WTC11 (cell line): ENCODE data around the gene KIAA1328. TPM values are rescaled to one million over a fixed set of nuclear protein-coding genes. Genes with fewer than 3 reads are reported as not detected.

ENCODE experiments used
- ATAC-seq: fragments of 200-7000 bp; cut with Tn5 transposase; 2 replicates; pipeline ENCODE4 v1.10.0; 2021; ENCODE audit warnings: mild to moderate bottlenecking, moderate library complexity
- CTCF ChIA-PET: fragments of 300-600 bp; sonication (Branson Sonifier 250); formaldehyde crosslinking; loops from one replicate; lab custom pipeline; 2021; ENCODE audit warnings: antibody characterized with exemption; lab: Charles Lee
- POLR2A ChIA-PET: fragments of 350-600 bp; sonication (Branson Sonifier 250); formaldehyde crosslinking; loops from one replicate; lab custom pipeline; 2021; ENCODE audit warnings: antibody characterized with exemption; lab: Charles Lee
- DNase-seq: peaks from one replicate; pipeline ENCODE4 v3.0.0; 2021; ENCODE audit warnings: low spot score
- H3K27ac Mint-ChIP-seq: 2 replicates; pipeline ENCODE4 v1.8.0; 2021; ENCODE audit warnings: mixed read lengths
- H3K27me3 Mint-ChIP-seq: 2 replicates; pipeline ENCODE4 v1.8.0; 2021; ENCODE audit warnings: low read depth, mild to moderate bottlenecking, moderate library complexity, mixed read lengths
- H3K36me3 Mint-ChIP-seq: 2 replicates; pipeline ENCODE4 v1.8.0; 2021; ENCODE audit warnings: mixed read lengths
- H3K4me1 Mint-ChIP-seq: 2 replicates; pipeline ENCODE4 v1.8.0; 2022; ENCODE audit warnings: mixed read lengths
- H3K4me3 Mint-ChIP-seq: 2 replicates; pipeline ENCODE4 v1.8.0; 2021; ENCODE audit warnings: mild to moderate bottlenecking, moderate library complexity, mixed read lengths
- H3K9me3 Mint-ChIP-seq: 2 replicates; pipeline ENCODE4 v1.8.0; 2021; ENCODE audit warnings: mixed read lengths
- ATF6 ChIP-seq: sonication (generic); formaldehyde crosslinking; IDR thresholded peaks from 2 replicates; pipeline ENCODE4 v1.8.1; 2023; ENCODE audit warnings: mild to moderate bottlenecking, missing genetic modification reagents
- CTCF ChIP-seq: fragments of 200-600 bp; IDR thresholded peaks from 2 replicates; pipeline ENCODE4 v1.8.0; 2022; ENCODE audit warnings: antibody characterized with exemption
- ERG ChIP-seq: fragments of 250-450 bp; sonication (Bioruptor Pico); IDR thresholded peaks from 2 replicates; pipeline ENCODE4 v1.8.0; 2021; ENCODE audit warnings: mild to moderate bottlenecking
- ESRRA ChIP-seq: sonication (generic); formaldehyde crosslinking; IDR thresholded peaks from 2 replicates; pipeline ENCODE4 v1.8.1; 2022; ENCODE audit warnings: mild to moderate bottlenecking, missing genetic modification reagents, borderline replicate concordance
- ETV6 ChIP-seq: sonication (generic); formaldehyde crosslinking; IDR thresholded peaks from 2 replicates; pipeline ENCODE4 v1.8.1; 2022; ENCODE audit warnings: mild to moderate bottlenecking, missing genetic modification reagents
- GABPB1 ChIP-seq: sonication (generic); formaldehyde crosslinking; IDR thresholded peaks from 2 replicates; pipeline ENCODE4 v1.8.1; 2023; ENCODE audit warnings: mild to moderate bottlenecking, missing genetic modification reagents
- GTF2I ChIP-seq: fragments of 250-450 bp; sonication (Bioruptor Pico); conservative IDR thresholded peaks from 2 replicates; pipeline ENCODE4 v1.4.0; 2021; ENCODE audit warnings: mild to moderate bottlenecking
- JAZF1 ChIP-seq: fragments of 250-450 bp; sonication (Bioruptor Pico); IDR thresholded peaks from 2 replicates; pipeline ENCODE4 v1.9.0; 2021; ENCODE audit warnings: moderate library complexity, mild to moderate bottlenecking, inconsistent platforms
- JUN ChIP-seq: sonication (generic); formaldehyde crosslinking; IDR thresholded peaks from 2 replicates; pipeline ENCODE4 v1.8.0; 2023; ENCODE audit warnings: mild to moderate bottlenecking, missing genetic modification reagents
- MXD4 ChIP-seq: fragments of 250-450 bp; sonication (Bioruptor Pico); IDR thresholded peaks from 2 replicates; pipeline ENCODE4 v1.8.0; 2021; ENCODE audit warnings: mild to moderate bottlenecking, moderate library complexity, borderline replicate concordance
- NFE2L1 ChIP-seq: sonication (generic); formaldehyde crosslinking; IDR thresholded peaks from 2 replicates; pipeline ENCODE4 v1.8.1; 2023; ENCODE audit warnings: missing genetic modification reagents
- OVOL2 ChIP-seq: fragments of 250-450 bp; sonication (Bioruptor Pico); IDR thresholded peaks from 2 replicates; pipeline ENCODE4 v1.9.0; 2021; ENCODE audit warnings: mild to moderate bottlenecking, borderline replicate concordance
- PRRX2 ChIP-seq: fragments of 250-450 bp; sonication (Bioruptor Pico); IDR thresholded peaks from 2 replicates; pipeline ENCODE4 v1.8.0; 2021; ENCODE audit warnings: mild to moderate bottlenecking
- RELA ChIP-seq: sonication (generic); formaldehyde crosslinking; IDR thresholded peaks from 2 replicates; pipeline ENCODE4 v1.8.1; 2022; ENCODE audit warnings: missing genetic modification reagents, mild to moderate bottlenecking, borderline replicate concordance
- RORB ChIP-seq: fragments of 250-450 bp; sonication (Bioruptor Pico); IDR thresholded peaks from 2 replicates; pipeline ENCODE4 v1.9.0; 2021; ENCODE audit warnings: mild to moderate bottlenecking
- SP1 ChIP-seq: sonication (generic); formaldehyde crosslinking; conservative IDR thresholded peaks from 2 replicates; pipeline ENCODE4 v1.8.1; 2022; ENCODE audit warnings: missing genetic modification reagents
- TCF7 ChIP-seq: sonication (generic); formaldehyde crosslinking; IDR thresholded peaks from 2 replicates; pipeline ENCODE4 v1.8.0; 2022; ENCODE audit warnings: mild to moderate bottlenecking, low read depth, missing genetic modification reagents, moderate library complexity
- TEAD4 ChIP-seq: sonication (generic); formaldehyde crosslinking; IDR thresholded peaks from 2 replicates; pipeline ENCODE4 v1.8.0; 2022; ENCODE audit warnings: mild to moderate bottlenecking, missing genetic modification reagents
- TP53 ChIP-seq: sonication (generic); formaldehyde crosslinking; IDR thresholded peaks from 2 replicates; pipeline ENCODE4 v1.8.1; 2023; ENCODE audit warnings: mild to moderate bottlenecking, missing genetic modification reagents
- USF2 ChIP-seq: sonication (generic); formaldehyde crosslinking; IDR thresholded peaks from 2 replicates; pipeline ENCODE4 v1.8.1; 2023; ENCODE audit warnings: mild to moderate bottlenecking, missing genetic modification reagents, moderate library complexity
- ZBTB43 ChIP-seq: sonication (generic); formaldehyde crosslinking; IDR thresholded peaks from 2 replicates; pipeline ENCODE4 v1.8.1; 2023; ENCODE audit warnings: mild to moderate bottlenecking, missing genetic modification reagents
- ZNF232 ChIP-seq: sonication (generic); formaldehyde crosslinking; IDR thresholded peaks from 2 replicates; pipeline ENCODE4 v1.8.0; 2022; ENCODE audit warnings: mild to moderate bottlenecking, missing genetic modification reagents
- ZNF396 ChIP-seq: fragments of 250-450 bp; sonication (Bioruptor Pico); IDR thresholded peaks from 2 replicates; pipeline ENCODE4 v1.8.0; 2021; ENCODE audit warnings: mild to moderate bottlenecking, moderate library complexity, borderline replicate concordance
- ZNF423 ChIP-seq: fragments of 250-450 bp; sonication (Bioruptor Pico); IDR thresholded peaks from 2 replicates; pipeline ENCODE4 v2.1.2; 2022; ENCODE audit warnings: mild to moderate bottlenecking, moderate library complexity
- ZNF425 ChIP-seq: fragments of 250-450 bp; sonication (Bioruptor Pico); conservative IDR thresholded peaks from 2 replicates; pipeline ENCODE4 v1.9.0; 2021; ENCODE audit warnings: mild to moderate bottlenecking
- total RNA-seq: library from RNA; stranded (reverse); gene quantifications from 3 replicates; pipeline ENCODE4 v1.2.3, GENCODE V29; 2021

KIAA1328 gene
- total RNA-seq, 1 experiment from 2014 or later: 4.8 TPM

GRCh38 chr18:36900466-36900865 lies 71.5 kb downstream of the KIAA1328 start:
- Mint-ChIP-seq H3K4me3 (no peak overlapping the region), H3K4me1 (no peaks in the 10 kb centered on the region), H3K27ac (no peak overlapping the region), H3K36me3 (0 out of 2 replicates have a peak, but pooled peaks cover 7% of the 10 kb centered on the region), H3K9me3 (peaks cover 8% of the 10 kb centered on the region), H3K27me3 (no peaks in the 10 kb centered on the region)
- DNase-seq (no peak), ATAC-seq (no peak)
- TF ChIP-seq RORB (CRISPR knock-in tag) (no peak), USF2 (no peak), ERG (no peak), GTF2I (CRISPR knock-in tag) (no peak), RELA (CRISPR knock-in tag) (no peak), TEAD4 (no peak), ZNF425 (CRISPR knock-in tag) (no peak), MXD4 (no peak), ATF6 (CRISPR knock-in tag) (no peak), JAZF1 (CRISPR knock-in tag) (no peak), ZNF232 (CRISPR knock-in tag) (no peak), ZNF423 (CRISPR knock-in tag) (no peak), GABPB1 (CRISPR knock-in tag) (no peak), ZBTB43 (CRISPR knock-in tag) (no peak), PRRX2 (CRISPR knock-in tag) (no peak), SP1 (CRISPR knock-in tag) (no peak), ZNF396 (no peak), JUN (CRISPR knock-in tag) (no peak)
- CTCF ChIA-PET: no interaction called here
- POLR2A ChIA-PET: no interaction called here

GRCh38 chr18:36901277-36901701 lies 72.4 kb downstream of the KIAA1328 start:
- ATAC-seq (no peak), DNase-seq (no peak)
- H3K9me3 Mint-ChIP-seq: peaks cover 8% of the 10 kb centered on the region
- no peaks in the 10 kb centered on the region for H3K4me1 Mint-ChIP-seq
- H3K27ac Mint-ChIP-seq: no peak overlapping the region
- no peak for TF ChIP-seq NFE2L1
- no peak for TF ChIP-seq TP53 (CRISPR knock-in tag)
- no peak for TF ChIP-seq TCF7 (CRISPR knock-in tag)
- TF ChIP-seq JAZF1 (CRISPR knock-in tag): no peak
- no peak for TF ChIP-seq JUN (CRISPR knock-in tag)
- no peak for TF ChIP-seq ESRRA (CRISPR knock-in tag)
- no peak for TF ChIP-seq OVOL2 (CRISPR knock-in tag)
- TF ChIP-seq ETV6 (CRISPR knock-in tag): no peak
- no peak for TF ChIP-seq CTCF
- H3K4me3 Mint-ChIP-seq: no peak overlapping the region
- ChIA-PET POLR2A (no interaction called here), CTCF (no interaction called here)
- 0 out of 2 replicates have a peak, but pooled peaks cover 7% of the 10 kb centered on the region for H3K36me3 Mint-ChIP-seq
- no peaks in the 10 kb centered on the region for H3K27me3 Mint-ChIP-seq
